HG02852 (cell line): ENCODE data around the gene ITPR1.

Source experiments
- ATAC-seq: cut with Tn5 transposase; IDR thresholded peaks from one replicate; pipeline ENCODE4 v1.9.1; 2021; ENCODE audit warnings: mild to moderate bottlenecking, moderate library complexity; ENCODE audit not compliant: unreplicated experiment

The ITPR1 gene

DNA sequence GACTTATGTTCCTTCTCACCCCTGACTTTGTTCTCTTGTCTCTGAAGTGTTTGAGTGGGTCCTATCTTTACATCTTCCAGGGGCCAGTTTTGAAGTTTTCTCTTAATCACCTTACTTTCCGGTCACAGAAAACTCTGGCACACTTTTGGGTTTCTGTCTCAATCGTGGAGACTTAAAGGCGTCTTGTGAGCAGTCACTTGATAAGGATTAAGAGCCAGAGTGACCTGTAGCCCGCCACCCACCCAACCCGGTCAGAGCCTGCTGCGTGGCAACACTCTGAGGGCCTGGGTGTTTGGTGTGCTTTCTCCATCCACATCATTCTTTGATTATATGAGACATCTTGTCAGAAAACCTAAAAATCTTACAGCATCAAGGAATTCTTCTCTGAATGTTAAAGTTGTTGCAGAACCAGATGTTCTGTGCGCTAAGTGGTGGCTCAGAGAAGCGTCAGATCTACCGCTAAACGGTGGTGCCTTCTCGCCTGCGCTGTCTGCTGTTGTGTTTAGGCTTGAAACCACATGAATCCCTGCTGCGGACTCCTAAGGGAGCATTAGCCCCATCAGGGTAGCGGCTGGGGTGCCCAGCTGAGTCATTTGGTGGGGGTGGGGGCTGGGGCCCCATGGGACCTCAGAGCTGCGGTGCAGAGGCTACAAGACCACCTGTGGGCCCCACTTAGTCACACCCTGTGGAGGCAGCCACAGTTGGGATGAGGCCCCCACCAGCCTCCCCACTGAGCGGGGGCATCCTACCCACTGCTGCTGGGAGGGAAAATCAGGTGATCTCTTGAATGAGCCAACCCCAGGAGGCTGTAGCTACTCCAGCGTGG, 327.4 kb downstream of the ITPR1 start:
- ATAC-seq = no peak

DNA sequence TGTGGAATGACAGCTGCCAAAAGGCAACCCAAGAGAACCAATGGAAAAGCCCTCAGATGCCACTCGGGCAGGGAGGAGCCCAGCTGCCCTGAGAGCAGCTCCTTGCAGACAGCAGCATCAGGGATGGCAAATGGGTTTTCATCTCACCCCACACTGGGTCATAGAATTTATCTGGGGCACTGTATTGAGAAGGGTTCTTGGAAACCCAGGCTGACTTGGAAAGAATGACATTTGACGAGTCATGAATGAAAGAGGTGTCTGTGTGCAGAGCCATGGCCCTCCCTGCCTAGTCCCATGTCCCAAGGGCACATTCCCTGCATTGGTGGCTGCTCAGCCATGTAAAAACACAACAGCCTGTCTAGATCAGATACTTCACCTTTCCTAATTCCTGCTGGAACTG, 328.2 kb downstream of the ITPR1 start:
- ATAC-seq = no peak

DNA sequence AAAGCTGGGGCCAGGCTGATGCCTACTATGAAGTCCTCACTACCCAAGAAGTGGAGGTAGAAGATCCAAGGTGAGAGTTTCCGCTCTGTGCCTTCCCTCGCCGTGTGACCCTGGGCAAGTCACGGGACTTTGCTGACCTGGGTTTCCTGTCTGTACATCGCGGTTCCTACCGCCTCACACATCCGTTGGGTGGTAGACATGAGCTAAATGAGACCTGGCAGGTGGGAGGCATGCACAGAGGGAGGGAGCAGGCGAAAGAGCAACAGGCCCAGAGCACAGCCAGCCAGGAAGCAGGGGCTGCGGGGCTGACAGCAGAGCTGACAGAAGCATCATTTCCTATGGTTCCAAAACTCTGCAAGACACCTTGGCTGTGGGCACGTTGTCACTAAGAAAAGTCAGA, 328.8 kb downstream of the ITPR1 start:
- no peak for ATAC-seq

DNA sequence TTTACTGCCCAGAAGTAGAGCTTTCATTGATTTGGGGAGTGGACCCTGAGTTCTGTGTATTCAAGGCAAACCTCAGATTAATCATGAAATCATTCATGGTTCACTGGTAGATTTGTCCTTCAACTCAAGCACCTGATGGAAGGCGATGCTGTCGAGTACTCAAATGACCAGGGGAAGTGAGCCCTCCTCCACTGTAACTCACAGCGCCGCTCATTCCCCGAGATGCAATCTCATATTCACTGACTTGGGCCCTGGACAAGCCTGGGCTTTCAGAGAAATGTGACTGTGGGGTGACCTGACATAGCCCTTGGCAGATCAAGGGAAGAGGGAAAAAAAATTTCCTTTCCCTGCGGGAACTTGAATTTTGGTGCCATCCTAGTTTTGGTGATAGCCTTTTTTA, 329.4 kb downstream of the ITPR1 start:
- no peak for ATAC-seq

DNA sequence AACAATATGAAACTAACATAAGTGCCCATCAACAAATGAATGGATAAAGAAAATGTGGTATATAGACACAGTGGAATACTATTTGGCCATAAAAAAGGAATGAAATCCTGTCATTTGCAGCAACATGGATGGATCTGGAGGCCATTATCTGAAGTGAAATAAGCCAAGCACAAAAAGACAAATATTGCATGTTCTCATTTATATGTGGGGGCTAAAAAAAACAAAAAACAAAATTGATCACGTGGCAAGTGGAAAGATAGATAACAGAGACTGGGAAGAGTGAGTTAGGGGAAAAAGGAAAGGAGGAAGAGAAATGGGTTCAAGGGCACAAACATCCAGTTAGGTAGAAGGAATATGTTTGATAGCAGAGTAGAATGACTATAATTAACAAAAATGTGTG, 330.2 kb downstream of the ITPR1 start:
- no peak for ATAC-seq

DNA sequence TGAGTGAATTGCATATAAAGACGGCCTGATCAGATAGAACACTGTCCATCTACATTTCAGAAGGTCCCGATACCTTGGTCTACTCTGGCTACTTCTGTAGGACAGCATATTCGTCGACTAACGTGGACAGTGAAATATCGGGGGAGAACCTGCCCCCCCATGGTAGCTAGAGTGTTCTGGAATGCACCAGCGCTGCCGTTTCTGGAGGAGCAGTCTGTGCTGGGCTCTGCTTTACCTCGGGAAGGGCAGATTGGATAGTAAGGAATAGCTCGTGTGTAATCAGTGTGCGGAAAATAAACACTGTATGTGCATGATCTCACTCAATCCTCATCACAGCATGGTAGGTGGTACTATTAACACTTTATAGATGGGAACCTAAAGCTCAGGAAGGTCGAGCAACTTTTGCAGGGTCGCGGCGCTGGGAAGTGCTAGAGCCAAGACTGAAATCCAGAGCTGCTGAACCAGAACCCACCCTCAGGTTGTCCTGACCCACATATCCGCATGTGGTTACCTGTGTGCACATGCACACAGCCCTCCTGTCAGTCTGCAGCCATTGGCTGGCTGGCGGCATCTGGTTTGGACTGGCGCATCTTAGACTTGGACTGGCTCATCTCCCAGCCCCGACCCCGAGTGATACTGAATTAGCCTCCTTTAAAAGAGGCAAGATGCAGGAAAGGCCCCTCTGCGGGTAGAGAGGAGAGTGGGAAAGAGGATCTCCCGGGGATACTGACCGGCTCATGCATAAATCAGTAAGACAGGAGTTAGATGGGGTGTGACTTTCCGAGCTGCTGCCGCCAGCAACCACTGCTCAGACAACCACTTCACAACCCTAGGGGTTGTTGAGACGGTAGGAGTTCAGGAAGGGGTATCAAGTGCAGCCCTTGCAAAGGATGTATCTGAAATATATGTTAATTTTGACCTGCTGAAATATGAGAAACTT, 331.1 kb downstream of the ITPR1 start:
- ATAC-seq = no peak

DNA sequence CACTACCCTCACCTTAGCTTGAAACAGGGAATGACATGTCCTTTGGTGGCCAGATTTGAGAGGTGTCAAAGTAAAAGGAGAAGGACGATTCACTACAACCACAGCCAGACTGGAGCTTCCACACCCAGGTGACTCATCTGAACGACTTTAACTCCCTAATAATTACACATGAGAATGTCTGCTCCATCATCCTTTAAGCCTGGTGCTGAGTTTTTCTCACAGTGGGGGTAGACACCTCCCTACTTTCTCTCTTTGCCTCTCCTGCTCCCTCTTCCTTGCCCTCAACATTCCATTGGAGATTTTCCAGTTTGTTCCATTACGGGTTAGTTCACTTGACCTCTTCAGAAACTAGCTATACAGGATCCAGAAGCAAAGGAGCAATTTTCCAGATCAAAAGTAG, 331.8 kb downstream of the ITPR1 start:
- no peak for ATAC-seq

DNA sequence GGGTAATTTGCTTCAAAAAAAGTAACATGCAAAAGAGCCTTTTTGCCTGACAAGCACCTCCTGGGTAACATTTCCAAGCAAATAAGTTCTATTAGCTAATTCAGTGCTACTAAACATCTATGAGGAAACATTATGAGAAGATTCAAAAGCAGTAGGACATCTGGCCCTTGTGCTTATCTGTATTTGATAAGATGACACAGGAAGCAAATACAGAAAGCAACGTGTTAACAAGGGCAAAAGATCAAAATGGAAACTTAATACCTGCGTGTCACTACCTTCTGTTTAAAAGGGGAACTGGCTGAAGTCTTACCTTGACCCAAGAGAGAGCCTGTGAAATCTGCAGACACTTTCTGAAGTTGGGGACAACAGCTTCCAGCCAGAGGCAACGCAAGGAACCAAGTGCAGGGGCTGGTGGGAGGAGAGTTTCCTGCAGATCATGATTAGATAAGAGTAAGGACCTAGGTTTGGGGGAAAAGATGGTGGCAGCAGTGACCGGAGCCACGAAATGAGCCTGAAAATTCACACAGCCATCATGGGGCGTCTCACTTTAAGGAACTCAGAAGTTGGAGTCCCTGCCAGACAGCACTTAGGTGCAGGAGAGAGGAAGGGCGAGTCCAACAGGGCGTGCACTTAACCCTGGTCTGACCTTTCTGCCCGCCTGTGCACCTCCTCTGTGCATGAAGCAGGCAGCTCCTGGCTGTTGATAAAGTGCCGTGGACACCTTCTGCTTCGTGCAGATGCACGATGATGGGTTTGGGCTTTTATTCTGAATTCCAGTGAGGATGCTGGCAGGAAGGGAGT, 332.5 kb downstream of the ITPR1 start:
- no peak for ATAC-seq

DNA sequence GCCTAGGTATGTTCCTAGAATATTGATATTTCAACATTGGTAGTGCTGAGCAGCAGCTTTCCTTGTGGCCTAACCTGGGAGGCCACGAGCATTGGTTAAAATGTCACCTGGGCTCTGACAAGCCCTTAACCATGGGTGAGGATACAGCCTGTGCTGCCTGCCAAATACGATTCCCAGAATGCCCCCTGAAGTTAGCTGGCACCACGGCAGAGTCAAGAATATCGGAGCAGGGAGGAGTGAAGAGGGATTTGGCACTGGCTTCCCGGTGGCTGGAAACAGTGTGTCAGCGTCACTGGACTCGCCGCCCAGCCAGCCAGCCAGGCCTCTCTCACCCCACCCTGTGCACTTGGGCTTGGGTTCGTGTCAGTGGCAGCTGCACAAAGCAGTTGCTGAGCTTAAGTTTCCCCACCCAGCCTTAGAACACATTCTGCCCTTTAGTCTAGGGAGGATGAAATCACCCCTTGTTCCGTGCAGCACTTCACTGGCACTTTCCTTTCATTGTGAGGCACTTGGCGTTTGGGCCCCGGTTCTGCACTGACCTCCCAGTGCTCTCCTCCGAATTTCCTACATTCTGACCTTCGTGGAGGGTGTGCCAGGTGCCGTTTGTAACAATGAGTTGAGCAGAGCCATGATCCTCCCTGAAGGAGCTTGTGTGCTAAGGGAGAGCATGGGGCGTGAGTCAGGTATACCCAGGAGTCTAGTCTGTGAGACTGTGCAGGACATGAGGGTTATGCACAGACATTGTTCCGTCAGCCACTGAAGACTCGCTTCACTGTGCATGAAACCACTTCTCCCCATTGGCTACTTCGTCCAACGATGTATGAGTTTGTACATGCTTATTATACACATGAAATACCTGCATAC, 333.3 kb downstream of the ITPR1 start:
- no peak for ATAC-seq

DNA sequence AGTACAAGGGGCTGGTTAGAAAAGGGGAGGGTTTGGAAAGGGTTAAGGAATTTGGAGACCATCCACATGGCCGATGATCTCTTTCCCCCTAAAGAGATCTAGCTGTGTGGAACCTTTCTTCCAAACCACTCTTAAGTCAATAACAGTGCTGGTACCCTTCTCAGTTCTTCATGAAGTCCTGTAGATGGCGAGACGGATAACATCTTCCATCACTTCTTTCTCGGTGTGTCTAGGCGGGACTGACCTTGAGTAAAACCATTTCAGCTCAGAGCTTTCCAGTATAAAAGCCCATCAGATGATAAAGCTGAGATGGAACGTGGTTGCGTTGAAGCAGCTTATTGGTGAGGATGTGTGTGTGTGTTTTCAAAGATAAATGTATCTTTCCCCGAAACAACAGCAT, 334.6 kb downstream of the ITPR1 start:
- ATAC-seq = no peak

DNA sequence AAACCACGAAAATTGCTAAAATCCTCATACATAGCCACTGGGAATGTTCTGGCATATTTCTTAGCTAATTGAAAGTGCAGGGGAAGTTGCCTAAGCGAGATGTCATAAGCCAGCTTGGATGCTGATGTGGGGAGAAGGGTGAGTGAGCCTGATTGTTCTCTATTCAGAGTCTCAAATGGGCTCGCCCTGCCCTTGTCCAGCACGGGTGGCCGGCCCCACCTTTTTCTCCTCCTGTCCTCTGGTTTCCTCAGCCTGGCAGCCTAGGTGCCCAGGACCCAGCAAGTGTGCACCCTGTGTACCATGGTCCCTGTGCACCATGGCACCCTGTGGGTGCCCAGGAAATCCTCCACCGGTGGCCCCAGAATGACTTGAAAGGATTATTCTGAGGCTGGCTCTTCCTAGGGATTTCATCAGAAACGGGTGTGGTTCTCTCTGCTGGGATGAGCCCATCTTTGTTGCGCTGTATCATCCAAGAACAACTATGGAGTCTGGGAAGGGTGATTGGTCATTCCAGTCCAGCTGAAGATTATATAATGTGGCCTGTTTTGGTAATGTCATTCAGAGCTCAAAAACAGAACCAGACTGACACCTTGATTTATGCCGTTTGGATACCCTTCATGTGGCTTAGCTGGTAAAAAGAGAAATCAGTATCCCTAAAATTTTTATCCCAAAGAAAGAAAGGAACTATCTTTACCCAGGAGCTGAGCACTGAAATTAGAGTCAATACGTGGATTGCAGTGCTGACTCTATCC, 335.3 kb downstream of the ITPR1 start:
- no peak for ATAC-seq

DNA sequence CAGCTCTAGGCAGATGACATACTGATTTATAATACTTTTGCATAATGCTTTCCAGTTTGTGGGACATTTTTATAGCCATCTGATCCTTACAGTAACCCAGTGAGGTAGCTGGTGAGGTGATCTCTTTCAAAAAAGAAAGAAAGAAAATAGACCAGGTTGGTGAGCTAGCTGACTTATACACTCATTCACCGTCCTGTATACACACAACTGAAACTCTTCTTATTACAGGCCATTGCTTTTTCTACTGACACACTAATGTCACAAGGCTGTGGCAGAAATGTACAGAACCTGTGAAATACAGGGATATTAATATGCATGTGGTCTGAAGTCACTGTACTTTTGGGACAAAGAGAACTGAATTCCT, 335.9 kb downstream of the ITPR1 start:
- peak; percentile 29 for ATAC-seq

DNA sequence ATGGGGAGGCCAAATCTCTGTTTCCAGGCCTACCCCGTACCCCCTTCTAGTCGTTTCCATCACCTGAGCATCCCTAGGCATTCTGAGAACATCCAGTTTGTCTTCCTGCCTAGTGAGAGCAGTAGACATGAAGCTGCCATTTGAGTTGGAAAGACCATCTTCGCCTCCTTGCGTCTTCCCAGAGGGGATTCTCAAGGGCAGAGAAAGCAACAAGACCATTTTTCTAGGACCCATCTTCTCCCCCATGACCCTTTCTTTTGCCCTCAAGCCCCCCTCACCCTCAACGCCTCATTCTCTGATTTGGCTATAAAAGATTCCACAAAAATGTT, 337.4 kb downstream of the ITPR1 start:
- no peak for ATAC-seq

DNA sequence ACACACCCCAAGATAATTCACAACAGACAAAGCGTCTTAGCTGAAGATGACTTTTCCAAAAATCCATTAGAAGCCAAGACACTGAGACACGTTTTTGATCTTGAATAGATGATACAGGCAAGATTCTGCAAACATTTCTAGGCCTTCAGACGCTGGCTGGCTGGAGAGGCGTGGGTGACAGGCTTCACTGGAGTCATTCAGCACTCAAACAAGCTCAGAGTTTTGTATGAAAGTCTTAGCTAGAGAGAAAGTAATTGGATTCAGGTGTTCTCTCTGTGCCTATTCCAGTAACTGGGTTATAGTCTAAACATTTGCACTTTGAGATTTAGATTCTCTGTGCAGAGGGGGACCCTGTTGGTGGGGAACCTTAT, 338.4 kb downstream of the ITPR1 start:
- ATAC-seq = peak; percentile 19

DNA sequence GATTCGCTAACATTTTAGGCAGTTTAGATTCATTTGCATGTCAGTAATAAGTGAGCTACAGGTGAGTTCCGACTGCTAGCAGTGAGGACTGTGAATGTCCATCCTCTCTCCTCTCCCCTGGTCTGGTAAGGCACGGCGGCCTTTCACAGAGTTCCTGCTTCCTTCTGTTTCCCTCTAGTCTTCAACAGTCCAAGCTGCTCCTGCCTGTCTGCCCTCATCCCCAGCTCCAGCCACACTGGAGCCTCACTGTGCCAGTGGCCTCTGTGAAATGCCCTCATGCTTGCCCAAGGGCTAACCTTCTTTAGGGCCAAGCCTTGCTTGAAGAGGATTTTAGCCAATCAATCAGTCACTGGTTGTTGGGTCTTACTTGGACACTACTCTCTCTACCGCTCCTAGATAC, 340.3 kb downstream of the ITPR1 start:
- ATAC-seq = no peak

DNA sequence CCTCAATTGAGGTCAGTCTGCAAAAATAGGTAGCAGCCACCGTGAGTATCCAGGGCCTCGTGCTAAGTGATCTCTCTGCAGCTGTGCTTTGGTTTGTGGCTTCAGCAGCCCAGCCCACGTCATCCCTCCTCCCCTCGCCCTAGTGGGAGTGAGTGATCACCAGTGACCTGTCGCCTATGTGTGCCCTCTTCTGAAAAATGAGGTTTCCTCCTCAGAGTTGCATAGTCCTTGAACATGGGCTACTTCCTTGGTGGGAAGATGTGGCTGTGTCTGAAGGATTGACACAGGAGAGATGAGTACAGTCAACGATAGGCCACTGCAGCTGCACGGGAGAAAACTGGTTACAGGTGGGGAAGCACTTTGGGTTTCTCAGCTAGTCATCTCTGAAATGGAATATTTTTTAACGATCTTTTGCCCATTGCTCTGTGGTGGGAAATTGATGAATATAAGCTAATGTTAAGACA, 341.3 kb downstream of the ITPR1 start:
- ATAC-seq = peak; percentile 60

DNA sequence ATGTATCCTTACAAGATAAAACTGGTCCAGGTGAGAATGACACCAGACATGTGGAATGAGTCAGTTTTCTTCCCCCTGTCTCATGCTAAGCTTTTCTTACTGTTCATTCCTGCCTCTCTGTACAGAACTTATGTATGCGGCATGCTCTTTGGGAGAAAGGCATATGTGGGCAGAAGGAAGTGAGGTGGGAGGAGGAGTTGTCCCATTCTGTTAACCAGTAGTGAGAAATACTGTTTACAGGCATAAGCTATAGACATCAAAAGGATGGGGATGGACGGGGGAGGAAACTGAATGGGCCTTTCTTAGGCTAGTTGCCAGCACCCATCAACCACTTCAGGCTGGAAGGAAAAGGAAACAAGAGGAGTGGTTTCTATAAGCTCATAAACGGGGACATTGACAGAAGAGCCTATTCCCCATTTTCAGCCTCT, 342.5 kb downstream of the ITPR1 start:
- ATAC-seq = no peak

DNA sequence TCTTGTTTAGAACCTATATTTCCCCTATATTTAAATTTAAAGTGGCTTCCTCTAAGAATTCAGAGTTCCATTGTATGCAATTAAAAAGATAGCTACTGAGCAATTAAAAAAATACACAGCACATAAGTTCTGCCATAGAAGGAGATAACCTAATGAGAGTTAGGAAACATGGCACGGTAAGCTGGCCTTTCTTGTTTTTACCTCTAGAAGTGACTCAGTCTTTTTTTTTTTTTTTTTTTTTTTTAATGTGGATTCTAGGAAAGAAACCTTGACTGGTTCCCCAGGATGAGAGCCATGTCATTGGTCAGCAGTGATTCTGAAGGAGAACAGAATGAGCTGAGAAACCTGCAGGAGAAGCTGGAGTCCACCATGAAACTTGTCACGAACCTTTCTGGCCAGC, 343.4 kb downstream of the ITPR1 start:
- no peak for ATAC-seq

DNA sequence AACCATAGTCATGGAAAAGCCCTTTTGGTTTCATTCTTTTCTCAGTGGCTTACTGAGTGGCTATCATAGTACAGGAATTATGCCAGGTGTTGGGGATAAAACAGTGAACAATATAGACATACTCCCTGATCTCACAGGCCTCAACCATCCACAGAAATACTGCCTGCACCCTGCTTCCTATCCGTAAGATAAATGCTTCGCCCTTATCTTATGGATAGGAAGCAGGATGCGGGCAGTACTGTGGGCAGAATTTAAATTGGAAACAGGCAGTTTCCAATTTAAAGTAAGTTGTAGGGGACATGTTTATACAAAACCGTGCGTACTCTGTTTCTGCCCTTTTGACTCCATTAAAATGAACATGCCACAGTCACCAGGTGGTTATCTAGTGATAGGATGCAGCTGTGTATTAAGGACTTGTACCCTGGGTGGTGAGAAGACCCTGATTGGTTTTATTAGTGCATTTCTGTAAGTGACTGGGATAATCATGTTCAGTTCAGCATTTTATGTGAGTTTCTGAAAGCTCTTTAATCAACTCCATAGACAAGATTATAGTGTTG, 344.3 kb downstream of the ITPR1 start:
- no peak for ATAC-seq
